Measurements from ENCODE around the gene PRR5.
A peak's percentile ranks its signal among the peaks of the same experiment; 100 is the strongest.
"Not testable (repeated sequence)": the region's sequence is repeated elsewhere in the genome, so short reads cannot be mapped to it uniquely, and the experiment has no call there.

PRR5 gene, protein sequence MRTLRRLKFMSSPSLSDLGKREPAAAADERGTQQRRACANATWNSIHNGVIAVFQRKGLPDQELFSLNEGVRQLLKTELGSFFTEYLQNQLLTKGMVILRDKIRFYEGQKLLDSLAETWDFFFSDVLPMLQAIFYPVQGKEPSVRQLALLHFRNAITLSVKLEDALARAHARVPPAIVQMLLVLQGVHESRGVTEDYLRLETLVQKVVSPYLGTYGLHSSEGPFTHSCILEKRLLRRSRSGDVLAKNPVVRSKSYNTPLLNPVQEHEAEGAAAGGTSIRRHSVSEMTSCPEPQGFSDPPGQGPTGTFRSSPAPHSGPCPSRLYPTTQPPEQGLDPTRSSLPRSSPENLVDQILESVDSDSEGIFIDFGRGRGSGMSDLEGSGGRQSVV

DNA sequence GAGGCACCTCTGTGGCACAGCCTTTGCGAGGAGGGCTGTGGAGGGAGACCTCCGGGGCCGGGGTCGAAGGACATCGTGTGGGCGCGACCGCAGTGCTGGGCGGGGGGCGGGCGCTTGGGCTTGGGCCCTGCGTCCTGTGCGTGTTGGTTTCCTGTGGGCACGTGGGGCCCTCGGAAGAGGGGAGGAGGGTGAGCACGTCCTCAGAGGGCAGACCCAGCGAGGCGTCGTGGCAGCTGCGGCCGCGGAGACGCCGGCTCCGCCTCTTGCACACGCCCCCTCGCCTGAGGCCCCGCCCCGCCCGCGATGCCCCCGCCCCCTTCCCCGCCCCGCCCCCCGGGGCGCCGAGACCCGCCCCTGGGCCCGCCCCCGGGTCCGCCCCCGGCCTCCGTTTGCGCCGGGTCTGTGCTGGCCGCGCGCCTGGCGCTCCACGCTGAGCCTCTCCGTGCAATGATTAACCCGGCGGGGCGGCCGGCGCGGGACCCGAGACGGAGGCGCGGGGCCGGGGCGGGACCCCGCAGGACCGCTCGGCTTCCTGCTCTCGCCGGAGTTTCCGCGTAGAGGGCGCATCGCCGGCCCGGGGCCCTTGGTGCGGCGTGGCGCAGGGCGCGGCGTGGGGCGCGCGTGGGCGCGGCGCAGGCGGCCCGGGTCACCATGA is at the start of gene PRR5:
TSS of gene PRR5 (plus strand) at position 381 of the 655 bp plus-strand sequence. CDS start at position 652, 271 bp downstream.
- peak; percentile 87 for DNase-seq

DNA sequence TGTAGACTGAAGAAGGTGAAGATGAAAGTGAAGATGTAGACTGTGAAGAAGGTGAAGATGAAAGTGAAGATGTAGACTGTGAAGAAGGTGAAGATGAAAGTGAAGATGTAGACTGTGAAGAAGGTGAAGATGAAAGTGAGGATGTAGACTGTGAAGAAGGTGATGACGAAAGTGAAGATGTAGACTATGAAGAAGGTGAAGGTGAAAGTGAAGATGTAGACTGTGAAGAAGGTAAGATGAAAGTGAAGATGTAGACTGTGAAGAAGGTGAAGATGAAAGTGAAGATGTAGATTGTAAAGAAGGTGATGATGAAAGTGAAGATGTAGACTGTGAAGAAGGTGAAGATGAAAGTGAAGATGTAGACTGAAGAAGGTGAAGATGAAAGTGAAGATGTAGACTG is 49.1 kb upstream of the PRR5 start:
- DNase-seq: not testable (repeated sequence)

DNA sequence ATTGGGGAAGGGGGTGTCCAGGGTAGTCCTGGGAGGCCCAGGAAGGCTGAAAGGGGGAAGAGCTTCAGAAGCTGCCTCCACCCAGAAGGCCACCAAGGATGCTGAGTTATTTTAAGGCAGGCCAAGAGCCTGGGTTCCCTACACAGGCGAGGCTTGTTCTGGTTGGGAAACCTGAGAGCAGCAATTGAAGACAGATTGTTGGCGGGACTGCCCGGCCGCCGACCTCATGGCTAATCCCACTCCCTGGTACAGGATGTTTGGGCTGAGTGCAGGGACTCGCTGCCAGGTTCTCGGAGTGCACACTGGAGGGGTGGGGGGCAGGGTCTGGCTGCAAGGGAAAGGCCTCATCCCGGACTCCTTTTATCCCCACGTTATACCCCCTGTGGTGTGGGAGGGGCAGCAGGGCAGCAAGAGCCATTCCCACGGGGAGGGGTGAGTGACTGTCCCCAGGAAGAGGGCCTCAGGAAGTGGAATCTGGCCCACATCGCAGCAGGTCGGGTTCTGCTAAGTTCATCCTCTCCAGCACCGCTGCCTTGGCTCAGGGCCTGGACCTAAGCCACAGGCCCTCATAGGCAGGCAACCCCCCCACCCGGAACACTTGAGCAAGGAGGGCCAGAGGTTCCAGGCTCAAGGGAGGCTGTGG is 43.6 kb upstream of the PRR5 start:
- no peak for DNase-seq

DNA sequence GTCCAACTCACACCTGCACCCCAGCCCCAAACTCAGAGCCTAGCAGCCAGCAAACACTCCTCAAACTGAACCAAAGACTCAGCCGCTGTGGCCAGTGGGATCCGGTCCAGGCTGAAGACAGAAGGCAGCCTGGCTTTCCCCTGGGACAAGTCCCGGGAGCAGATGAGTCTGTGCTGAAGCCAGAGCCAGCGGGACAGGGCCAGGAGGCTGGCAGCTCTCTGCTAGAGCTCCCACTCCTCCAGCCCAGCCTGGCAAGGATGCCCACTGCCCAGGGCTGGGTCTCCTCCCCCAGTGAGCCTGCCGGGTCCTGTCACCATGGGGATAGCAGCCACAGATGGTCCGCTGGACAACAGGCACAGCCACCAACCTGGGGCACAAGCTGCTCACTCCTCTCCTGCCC is 42.9 kb upstream of the PRR5 start:
- DNase-seq: no peak

DNA sequence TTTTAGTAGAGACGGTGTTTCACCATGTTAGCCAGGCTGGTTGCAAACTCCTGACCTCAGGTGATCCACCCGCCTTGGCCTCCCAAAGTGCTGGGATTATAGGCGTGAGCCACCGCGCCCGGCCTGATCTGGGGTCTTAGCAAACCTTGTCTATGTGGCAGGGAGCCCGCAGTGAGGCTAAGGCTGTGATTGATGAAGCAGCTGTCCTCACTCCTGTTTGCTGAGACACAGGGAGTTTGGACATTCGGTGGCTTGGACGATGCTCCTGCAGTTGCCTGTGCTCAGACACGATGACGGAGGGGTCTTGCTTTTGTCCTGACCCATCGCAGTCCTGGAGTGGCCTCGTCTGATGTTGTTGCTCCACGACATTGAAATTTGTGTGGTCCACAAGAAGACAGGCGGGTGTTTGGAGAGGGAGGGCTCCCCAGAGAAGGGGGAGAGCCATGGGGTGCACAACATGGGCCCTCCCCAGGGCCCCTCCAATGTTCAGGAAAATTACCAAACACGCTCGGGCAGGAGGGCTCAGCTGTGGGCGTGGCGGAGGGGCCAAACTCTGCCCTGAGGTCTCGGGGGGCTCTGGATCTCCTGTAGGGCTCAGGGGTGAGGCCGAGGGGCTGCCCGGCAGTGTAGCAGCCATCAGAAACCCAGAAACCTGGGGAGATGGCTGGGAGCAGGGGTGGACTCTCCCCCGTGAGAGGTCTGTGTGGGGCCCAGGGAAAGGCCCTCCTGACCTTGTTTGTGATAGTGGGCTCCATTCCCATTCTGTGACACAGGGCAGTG is 41.8 kb upstream of the PRR5 start:
- DNase-seq: no peak

DNA sequence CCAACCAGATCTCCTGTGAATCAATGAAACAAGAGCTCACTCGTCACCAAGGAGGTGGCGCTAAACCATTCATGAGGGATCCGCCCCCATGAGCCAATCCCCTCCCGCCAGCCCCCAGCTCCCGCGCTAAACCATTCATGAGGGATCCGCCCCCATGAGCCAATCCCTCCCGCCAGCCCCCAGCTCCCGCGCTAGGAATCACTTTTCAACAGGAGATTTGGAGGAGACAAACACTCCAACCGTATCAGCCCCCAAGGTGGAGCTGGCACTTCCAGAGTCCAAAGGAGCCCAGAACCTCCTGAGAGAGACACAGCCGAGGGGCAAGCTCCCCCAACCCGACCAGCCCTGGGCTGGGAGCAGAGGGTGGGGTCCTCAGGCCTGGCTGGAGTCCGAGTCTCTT is 40.9 kb upstream of the PRR5 start:
- DNase-seq: no peak

DNA sequence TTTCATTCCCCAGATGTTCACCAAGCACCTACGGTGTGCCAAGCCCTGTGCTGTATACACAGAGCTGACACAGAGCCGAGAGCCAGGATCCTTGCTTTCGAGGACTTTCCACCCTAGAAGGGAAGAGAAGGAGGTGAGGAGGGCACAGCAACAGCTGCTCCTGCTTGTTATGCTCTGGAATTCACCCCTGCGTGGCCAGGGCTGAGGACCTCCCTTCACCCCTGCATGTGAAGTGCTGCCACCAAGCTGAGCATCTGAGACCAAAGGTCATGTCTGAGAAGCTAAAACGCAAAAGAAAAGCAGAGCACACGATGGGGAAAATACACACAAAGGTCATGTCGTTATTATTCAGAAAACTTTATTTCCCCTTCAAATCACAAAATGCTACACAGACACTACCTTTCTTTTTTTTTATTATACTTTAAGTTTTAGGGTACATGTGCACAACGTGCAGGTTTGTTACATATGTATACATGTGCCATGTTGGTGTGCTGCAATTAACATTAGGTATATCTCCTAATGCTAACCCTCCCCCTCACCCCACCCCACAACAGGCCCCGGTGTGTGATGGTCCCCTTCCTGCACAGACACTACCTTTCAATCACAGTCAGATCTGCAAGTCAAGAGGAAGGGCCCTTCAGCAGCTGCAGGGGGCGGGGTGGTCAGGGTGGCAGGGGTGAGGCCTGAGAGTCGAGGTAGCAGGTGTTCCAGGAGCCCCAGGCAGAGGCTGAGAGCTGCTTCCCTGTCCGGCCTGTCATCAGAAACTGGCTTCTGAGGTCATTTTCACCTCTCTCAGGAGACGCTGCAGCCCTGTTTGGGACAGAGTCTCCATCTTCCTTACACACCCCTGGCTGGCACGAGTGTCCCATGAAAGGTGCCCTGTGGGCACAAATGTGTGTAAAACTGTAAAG is 40.1 kb upstream of the PRR5 start:
- DNase-seq: no peak

DNA sequence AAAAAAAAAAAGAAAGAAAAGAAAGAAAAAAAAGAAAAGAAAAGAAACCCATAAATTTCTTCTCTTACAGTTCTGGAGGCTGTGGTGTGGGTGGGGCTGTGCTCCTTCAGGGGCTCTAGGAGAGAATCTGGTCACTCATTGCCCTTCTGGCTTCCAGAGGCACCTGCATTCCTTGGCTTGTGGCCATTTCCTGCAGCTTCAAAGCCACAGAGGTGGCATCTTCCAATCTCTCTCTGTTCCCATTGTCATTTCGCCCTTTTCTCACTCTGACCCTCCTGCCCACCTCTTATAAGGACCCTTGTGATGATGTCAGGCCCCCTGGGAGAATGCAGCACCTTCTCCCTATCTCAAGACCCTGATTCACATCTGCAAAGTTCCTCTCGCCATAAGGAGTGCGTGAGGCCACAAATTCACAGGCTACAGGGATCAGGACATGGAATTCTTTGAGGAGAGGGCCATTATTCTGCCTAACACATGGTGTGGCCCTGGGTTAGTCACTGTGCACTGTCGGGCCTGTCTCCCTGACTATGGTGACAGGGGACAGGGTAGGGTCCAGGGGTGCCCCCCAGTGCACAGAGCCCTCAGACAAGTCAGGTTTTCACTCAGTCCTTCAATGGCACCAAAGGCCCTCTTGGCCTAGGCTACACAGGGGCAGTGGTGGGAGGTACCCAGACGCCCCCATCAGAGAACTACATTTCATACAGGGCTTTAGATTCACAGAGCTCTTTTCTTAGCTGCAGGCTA is 38.6 kb upstream of the PRR5 start:
- DNase-seq: no peak

DNA sequence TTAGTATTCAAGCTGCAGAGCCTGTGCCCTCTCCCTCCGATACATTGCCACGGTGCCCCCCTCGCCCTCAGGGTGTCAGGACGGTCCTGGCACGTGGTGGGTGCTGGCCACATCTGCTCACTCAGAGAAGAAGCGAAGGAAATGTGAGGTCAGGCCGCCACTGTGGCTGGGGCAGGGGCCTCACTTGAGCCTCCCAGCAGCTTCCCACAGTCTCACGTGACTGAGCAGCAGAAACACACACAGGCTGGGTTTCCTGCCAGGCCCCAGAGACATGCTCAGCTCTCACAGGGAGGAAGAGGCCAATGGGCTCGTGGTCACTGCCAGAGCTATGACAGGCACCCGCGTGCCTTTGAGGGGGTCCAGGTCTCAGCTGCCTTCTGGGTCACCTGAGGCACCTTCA is 37.9 kb upstream of the PRR5 start:
- no peak for DNase-seq

DNA sequence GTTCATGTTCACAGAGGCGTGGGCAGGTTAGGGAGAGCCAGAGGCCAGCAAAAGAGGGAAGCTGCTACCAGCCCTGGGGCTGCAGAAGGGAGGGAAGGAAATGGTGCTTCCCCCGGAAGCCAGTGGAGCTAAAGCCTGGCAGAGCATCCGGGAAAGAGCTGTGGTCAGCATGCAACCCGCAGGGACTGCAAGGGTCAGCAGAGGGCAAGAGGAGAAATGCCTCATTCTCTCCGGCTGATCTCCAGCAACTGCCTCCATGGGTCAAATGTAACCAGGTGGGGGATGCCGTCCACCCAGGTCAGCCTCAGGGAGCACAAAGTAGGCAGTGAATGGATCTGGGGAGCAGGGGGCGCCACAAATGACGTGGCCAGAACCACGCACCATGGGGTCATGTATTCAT is 36.9 kb upstream of the PRR5 start:
- DNase-seq: no peak

DNA sequence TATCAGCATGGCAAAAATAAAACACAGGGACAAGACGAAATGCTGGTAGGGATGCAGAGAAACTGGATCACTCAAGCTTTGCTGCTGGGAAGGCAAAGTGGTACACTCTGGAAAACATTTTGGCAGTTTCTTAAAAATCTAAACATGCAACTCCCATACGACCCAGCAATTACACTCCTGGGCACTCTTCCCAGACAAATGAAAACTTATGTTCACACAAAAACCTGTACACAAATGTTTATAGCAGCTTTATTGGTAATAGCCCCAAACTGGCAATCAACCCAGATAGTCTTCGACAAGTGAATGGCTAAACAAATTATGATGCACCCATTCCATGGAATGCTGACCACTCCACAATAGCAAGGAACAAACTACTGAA is 35.8 kb upstream of the PRR5 start:
- DNase-seq: no peak

DNA sequence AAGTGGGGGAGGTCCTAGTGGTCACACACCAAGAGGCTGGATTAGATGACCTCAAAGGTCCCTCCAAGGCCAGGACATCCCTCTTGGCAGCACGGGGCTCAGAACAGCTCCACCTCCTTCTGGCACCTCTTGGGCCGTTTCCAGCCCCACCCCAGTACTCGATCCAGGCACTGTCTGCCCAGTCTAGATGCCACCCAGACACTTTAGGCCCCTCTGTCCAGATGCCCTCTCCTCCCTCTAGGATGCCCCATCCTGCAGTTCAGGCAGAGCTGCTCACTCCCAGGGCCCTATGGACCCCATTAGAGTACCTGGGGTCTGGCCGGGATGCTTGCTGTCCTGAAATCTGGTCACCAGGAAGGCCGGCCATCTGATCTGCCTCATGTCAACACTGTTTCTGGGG is 34.7 kb upstream of the PRR5 start:
- no peak for DNase-seq

DNA sequence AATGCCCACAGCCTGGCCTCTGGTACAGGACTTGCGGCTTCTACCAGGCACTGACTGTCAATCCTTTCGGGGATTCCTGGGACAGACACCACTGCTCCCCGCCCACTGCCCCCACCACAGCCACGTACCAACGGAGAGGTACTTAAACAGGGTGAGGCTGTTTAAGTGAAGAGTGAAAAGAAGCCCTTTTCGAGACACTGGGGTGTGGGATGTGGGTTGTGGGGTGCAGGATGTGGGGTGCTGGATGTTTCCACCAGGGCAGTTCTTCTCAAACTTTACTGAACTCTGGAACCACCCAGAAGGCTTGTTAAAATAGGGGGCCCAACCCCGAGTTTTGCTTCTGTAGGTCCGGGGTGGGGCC is 34.2 kb upstream of the PRR5 start:
- no peak for DNase-seq

DNA sequence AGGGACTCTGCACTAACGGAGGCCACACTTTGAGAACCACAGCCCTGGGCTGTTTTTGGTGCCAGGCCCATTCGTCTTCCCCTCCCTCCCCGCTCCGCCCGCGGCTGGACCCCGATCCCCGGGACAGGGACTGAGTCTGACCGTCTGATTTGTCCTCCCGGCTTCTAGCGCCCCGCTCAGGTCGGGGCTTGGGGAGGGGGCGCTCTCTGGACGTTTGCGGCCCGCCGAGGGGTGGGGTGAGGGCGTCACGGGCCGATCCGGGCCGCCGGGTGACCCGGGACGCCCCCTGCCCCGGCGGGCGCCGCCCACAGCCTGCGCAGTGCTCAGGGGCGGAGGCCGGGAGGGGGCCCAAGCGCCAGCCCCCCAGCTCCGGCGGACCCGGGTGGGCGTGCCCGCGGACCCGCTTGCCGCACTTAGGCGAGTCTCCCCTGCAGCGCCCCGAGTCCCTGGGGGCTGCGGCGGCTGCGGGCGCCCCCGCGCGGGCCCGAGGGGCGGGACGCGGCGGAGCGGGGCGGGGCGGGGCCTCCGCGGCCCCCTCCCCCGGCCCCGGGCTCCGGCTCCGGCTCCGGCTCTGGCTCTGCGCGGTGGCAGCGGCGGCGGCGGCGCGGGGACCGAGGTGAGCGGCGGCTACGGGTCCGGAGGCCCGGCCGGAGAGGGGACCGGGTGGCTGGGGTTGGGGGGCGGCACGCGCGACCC is 33.7 kb upstream of the PRR5 start:
- DNase-seq: no peak

DNA sequence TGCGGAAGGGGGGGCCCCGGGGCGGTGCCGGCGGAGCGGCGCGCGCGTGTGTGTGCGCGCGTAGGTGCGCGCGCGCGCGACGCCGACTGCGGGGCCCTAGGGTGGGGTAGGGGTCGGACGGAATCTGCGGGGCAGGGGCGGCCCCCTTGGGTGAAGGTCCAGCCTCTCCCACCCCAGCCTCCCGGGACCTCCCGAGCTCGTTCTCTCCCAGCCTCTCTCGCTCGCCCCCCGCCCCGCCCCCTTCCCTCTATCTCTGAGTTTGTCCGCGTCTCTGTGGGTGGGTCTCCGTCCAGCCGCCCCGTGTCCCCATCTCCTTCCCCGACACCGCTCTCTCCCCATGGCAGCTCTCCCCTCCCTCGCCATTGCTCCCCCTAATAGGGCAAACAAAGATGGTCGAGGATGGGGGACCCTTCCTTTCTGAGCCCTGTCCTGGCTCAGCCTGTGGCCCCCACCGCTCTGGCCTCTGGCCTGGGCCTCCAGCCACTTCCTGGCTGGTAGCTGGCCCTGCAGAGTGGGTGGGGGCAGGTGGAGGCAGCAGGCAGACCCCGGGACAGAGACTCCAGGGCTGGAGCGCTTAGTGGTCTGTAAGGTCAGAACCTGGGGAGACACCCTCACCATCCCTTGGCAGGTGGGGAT is 33.0 kb upstream of the PRR5 start:
- DNase-seq: no peak

DNA sequence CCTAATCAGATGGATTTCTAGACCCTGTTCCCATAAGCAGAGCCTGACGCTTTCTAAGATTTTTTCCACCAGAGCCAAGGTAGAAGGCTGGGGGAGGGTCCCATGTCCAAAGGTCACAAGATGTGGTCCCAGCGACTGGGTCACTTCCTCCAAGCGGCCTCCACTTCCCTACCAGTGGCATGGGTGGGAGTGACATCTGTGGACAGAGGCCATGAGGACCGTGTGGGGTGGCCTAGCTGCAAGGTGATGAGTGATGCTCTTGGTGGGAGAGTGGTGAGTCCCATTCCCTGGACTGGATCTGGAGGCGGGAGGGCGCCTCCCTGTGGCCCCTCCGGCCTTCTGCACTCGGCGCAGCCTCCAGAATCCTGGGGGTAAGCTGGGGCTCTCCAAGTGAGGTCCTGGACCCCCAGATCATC is 32.4 kb upstream of the PRR5 start:
- no peak for DNase-seq

DNA sequence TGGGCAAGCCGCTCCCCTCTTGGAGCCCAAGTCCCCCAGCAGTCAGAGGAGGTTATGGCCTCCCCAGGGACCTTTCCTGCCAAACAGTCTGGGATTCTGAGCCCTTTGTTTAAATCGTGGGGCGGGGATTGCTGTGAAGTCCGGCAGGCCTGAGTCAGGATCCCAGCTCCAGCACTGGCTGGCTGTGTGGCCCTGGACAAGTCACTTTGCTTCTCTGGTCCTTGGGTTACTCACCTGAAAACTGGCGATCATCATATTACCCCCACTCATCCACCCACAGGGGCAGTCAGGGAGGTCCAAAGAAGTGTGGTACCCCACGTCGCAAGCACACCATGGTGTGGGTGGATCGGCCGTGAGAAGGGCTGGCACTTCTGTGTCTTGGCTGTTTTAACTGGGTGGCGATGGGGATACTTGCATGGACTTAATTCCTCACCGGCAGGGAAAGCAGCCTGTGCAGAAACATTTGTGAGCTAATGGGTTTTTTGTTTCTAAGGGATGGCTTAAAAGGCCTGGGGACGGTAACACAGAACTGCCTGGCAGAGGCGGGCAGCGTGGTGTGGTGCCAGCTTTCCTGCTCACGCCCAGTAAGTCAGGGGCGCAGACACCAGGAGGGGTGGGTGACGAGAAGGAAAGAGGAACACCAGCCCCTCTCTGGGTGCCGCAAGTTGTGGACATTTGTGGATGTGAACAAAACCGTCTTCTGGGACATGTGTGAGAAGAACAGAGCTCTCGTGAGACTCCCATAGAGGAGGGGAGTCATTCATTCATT is 31.6 kb upstream of the PRR5 start:
- DNase-seq: no peak

DNA sequence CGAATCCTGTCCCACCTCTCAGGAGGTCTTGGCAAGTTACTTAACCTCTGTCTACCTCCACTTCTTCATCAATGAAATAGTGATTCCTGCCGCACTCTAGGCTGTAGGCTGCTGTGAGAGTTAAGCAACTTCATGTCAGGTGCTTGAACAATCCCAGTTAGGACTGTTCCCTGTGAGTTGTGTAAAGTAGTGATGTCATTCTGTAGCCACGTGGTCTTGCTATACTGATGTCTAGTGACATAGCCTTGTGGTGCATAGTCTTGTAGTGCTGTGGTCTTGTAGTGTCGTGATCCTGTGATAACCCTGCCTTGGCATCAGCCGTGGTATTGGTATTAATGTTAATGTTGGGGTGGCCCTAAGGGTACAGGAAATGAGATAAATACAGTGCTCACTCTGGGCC is 30.3 kb upstream of the PRR5 start:
- no peak for DNase-seq

DNA sequence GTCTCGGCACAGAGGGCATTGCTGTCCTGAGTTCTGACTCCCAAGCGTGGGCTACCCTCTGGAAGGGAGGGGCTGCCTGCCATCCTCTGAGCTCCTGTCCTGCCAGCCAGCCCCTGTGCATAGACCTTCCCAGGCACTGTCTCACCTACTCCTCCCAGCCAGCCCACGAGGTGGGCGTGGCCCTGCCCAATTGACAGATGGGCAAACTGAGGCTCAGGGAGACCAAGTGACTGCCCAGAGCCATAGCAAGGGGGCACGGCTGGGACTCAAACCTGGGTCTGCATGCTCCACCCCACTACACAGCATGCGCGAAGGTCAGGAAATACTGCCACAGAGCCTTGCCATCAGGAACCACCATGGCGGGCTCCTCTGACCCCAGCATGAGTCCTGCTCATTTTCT is 29.4 kb upstream of the PRR5 start:
- no peak for DNase-seq

DNA sequence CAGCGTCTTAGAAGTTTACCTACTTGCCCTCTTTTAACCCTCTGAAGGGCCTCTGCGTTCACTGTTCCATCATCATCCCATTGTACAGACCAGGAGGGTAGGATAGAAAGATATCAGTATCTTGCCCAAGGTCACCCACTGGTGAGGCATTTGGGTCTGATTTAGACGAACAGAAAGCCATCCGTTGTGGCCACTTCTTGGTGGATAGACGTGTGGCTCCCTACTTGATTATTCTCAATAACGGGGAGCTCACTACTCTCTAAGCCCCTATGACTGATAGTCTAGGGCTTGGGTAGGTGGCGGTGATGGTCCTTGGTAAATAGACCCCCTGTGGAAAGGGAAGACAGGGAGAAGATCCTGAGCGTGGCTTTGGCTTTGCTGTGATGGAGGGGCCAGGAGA is 28.6 kb upstream of the PRR5 start:
- no peak for DNase-seq

Data from NCI-H146 (cell line).